CD4-positive, alpha-beta T cell treated with Interleukin-6 for 4 hours (primary cell): ENCODE results near the gene PLEKHA6.

Experiments
- DNase-seq: peaks from one replicate; pipeline ENCODE4 v3.0.0-alpha.2; 2020; ENCODE audit warnings: mixed read lengths

Gene PLEKHA6

GRCh38 chr1:204307334-204307883 is 52.3 kb downstream of the PLEKHA6 start:
- no peak for DNase-seq

GRCh38 chr1:204306076-204306475 is 53.7 kb downstream of the PLEKHA6 start:
- no peak for DNase-seq

GRCh38 chr1:204304067-204304466 is 55.7 kb downstream of the PLEKHA6 start:
- no peak for DNase-seq

- DNase-seq, result no peak
Observed at GRCh38 chr1:204302769-204303168, 57.0 kb downstream of the PLEKHA6 start.

- DNase-seq, result no peak
Observed at GRCh38 chr1:204301171-204301957, 58.4 kb downstream of the PLEKHA6 start.

- no peak for DNase-seq
Observed at GRCh38 chr1:204299814-204300365, 59.8 kb downstream of the PLEKHA6 start.

GRCh38 chr1:204296431-204296988 is 63.2 kb downstream of the PLEKHA6 start:
- DNase-seq, result no peak

- DNase-seq, result no peak
Observed at GRCh38 chr1:204295671-204296070, 64.1 kb downstream of the PLEKHA6 start.

- DNase-seq, result no peak
Observed at GRCh38 chr1:204294357-204294756, 65.4 kb downstream of the PLEKHA6 start.

- DNase-seq, result no peak
Observed at GRCh38 chr1:204293605-204294337, 66.0 kb downstream of the PLEKHA6 start.

- no peak for DNase-seq
Observed at GRCh38 chr1:204292740-204293139, 67.0 kb downstream of the PLEKHA6 start.

GRCh38 chr1:204289280-204289679 is 70.4 kb downstream of the PLEKHA6 start:
- DNase-seq, result no peak

GRCh38 chr1:204288021-204288588 is 71.6 kb downstream of the PLEKHA6 start:
- DNase-seq, result no peak

- DNase-seq, result no peak
Observed at GRCh38 chr1:204287466-204287891, 72.2 kb downstream of the PLEKHA6 start.

GRCh38 chr1:204286831-204287421 is 72.8 kb downstream of the PLEKHA6 start:
- peak; percentile 58 for DNase-seq

- DNase-seq, result no peak
Observed at GRCh38 chr1:204286315-204286714, 73.4 kb downstream of the PLEKHA6 start.

GRCh38 chr1:204285436-204286305 is 74.1 kb downstream of the PLEKHA6 start:
- no peak for DNase-seq

- no peak for DNase-seq
Observed at GRCh38 chr1:204284929-204285328, 74.8 kb downstream of the PLEKHA6 start.

GRCh38 chr1:204283711-204284651 is 75.7 kb downstream of the PLEKHA6 start:
- DNase-seq, result no peak

GRCh38 chr1:204282761-204283221 is 76.9 kb downstream of the PLEKHA6 start:
- DNase-seq, result no peak
